K562 (cell line): ENCODE results near the gene RNF141. TPM values are rescaled to one million over a fixed set of nuclear protein-coding genes. Genes with fewer than 3 reads are reported as not detected.
A peak's percentile ranks its signal among the peaks of the same experiment; 100 is the strongest.

Experiments used
- BCLAF1 ChIP-seq, 2 experiments: fragments of 450-650 bp in 1 of 2; IDR thresholded peaks; 2 replicates each; pipeline ENCODE4 v1.6.1; 2011 to 2017; ENCODE audit warnings: low read depth in 2 of 2, antibody characterized with exemption in 1 of 2, borderline replicate concordance in 1 of 2, low read length in 1 of 2, mild to moderate bottlenecking in 1 of 2, mixed read lengths in 1 of 2; ENCODE audit not compliant: control insufficient read depth in 1 of 2
- BHLHE40 ChIP-seq: IDR thresholded peaks from 2 replicates; pipeline ENCODE4 v1.6.1; 2011; ENCODE audit warnings: low read length, improper control_type of control experiment
- CEBPG ChIP-seq, 3 experiments: fragments of 200-800 bp in 1 of 3; sonication (Bioruptor generic) in 1 of 3; sonication (generic) in 1 of 3; formaldehyde crosslinking in 1 of 3; IDR thresholded peaks in 2 of 3; conservative IDR thresholded peaks in 1 of 3; 2 replicates each; pipeline versions ENCODE4 v1.6.1 to v1.8.0; 2016 to 2022; ENCODE audit warnings: missing compliant biosample characterization in 2 of 3, missing genetic modification characterization in 2 of 3, mild to moderate bottlenecking in 1 of 3, missing genetic modification reagents in 1 of 3
- ETV1 ChIP-seq: fragments of 450-650 bp; conservative IDR thresholded peaks from 2 replicates; pipeline ENCODE4 v1.6.1; 2016; ENCODE audit warnings: missing genetic modification characterization, control low read depth, low read depth, missing compliant biosample characterization
- ETV5 ChIP-seq: sonication (generic); formaldehyde crosslinking; IDR thresholded peaks from 2 replicates; pipeline ENCODE4 v1.4.0; 2020; ENCODE audit warnings: low read depth, mild to moderate bottlenecking, missing genetic modification reagents
- FOXP1 ChIP-seq: sonication (generic); formaldehyde crosslinking; IDR thresholded peaks from 2 replicates; pipeline ENCODE4 v1.8.0; 2022; ENCODE audit warnings: mild to moderate bottlenecking, missing genetic modification reagents
- GATAD2B ChIP-seq: fragments of 450-650 bp; IDR thresholded peaks from 2 replicates; pipeline ENCODE4 v1.6.1; 2017; ENCODE audit warnings: mild to moderate bottlenecking, borderline replicate concordance
- HDAC3 ChIP-seq: fragments of 450-650 bp; IDR thresholded peaks from 2 replicates; pipeline ENCODE4 v1.6.1; 2018; ENCODE audit warnings: borderline replicate concordance, mild to moderate bottlenecking, moderate library complexity; ENCODE audit not compliant: partially characterized antibody
- HMBOX1 ChIP-seq: sonication (generic); IDR thresholded peaks from 2 replicates; pipeline ENCODE4 v1.6.1; 2016
- HMGN3 ChIP-seq: IDR thresholded peaks from 2 replicates; pipeline ENCODE4 v1.6.1; 2011; ENCODE audit warnings: borderline replicate concordance, low read depth, mild to moderate bottlenecking, mixed read lengths, low read length; ENCODE audit not compliant: insufficient read length; ENCODE audit errors: extremely low read depth
- KDM2B ChIP-seq: fragments of 250-450 bp; sonication (Bioruptor Pico); IDR thresholded peaks from 2 replicates; pipeline ENCODE4 v1.8.0; 2021; ENCODE audit warnings: mild to moderate bottlenecking, moderate library complexity
- MAFF ChIP-seq: IDR thresholded peaks from 2 replicates; pipeline ENCODE4 v1.6.1; 2012; ENCODE audit warnings: low read length, improper control_type of control experiment
- MNT ChIP-seq, 2 experiments: fragments of 450-650 bp; conservative IDR thresholded peaks; 2 replicates each; pipeline ENCODE4 v1.6.1; 2017; ENCODE audit warnings: mild to moderate bottlenecking in 2 of 2, moderate library complexity in 2 of 2
- NCOR1 ChIP-seq: fragments of 450-650 bp; IDR thresholded peaks from 2 replicates; pipeline ENCODE4 v1.6.1; 2016; ENCODE audit warnings: mild to moderate bottlenecking, moderate library complexity
- NEUROD1 ChIP-seq: fragments of 150-350 bp; IDR thresholded peaks from 2 replicates; pipeline ENCODE4 v1.6.1; 2014; ENCODE audit warnings: borderline replicate concordance, low read length, low read depth; ENCODE audit not compliant: partially characterized antibody
- PKNOX1 ChIP-seq: fragments of 450-650 bp; IDR thresholded peaks from 2 replicates; pipeline ENCODE4 v1.6.1; 2016
- RCOR1 ChIP-seq, 2 experiments: IDR thresholded peaks; 2 replicates each; pipeline ENCODE4 v1.6.1; 2012; ENCODE audit warnings: low read depth in 2 of 2, low read length in 2 of 2, borderline replicate concordance in 1 of 2, improper control_type of control experiment in 1 of 2
- SMARCE1 ChIP-seq: fragments of 450-650 bp; IDR thresholded peaks from 2 replicates; pipeline ENCODE4 v1.7.1; 2016; ENCODE audit warnings: mild to moderate bottlenecking
- TAL1 ChIP-seq: fragments of 450-650 bp; IDR thresholded peaks from 2 replicates; pipeline ENCODE4 v1.6.1; 2016; ENCODE audit warnings: mild to moderate bottlenecking
- ZEB2 ChIP-seq: fragments of 450-650 bp; IDR thresholded peaks from 2 replicates; pipeline ENCODE4 v1.6.1; 2016
- ZNF134 ChIP-seq: fragments of 250-450 bp; sonication (Bioruptor Pico); conservative IDR thresholded peaks from 2 replicates; pipeline ENCODE4 v1.4.0; 2020
- ZNF316 ChIP-seq: fragments of 450-650 bp; IDR thresholded peaks from 2 replicates; pipeline ENCODE4 v1.6.1; 2016
- polyA plus RNA-seq, 8 experiments: library from polyadenylated mRNA; depleted of rRNA in 4 of 8; stranded (reverse) in 5 of 8; unstranded in 3 of 8; fragments of >200 nt; fragmentation: Nextera tagmentation in 2 of 8; fragmentation: Illumina TruSeq in 1 of 8; extraction: Ambion mirVana in 2 of 8; extraction: Trizol in 1 of 8; gene quantifications; 2 replicates each; pipeline versions ENCODE4 v1.2.1 to v1.2.3, GENCODE V29; 2011 to 2014; ENCODE audit warnings: inconsistent platforms in 1 of 8, missing spikeins in 1 of 8
- total RNA-seq, 7 experiments: library from RNA; depleted of rRNA in 6 of 7; stranded (reverse); fragments of >200 nt in 6 of 7; fragmentation: Illumina TruSeq in 2 of 7; extraction: Trizol in 2 of 7; gene quantifications; 2 replicates each; pipeline versions ENCODE4 v1.2.1 to v1.2.3, GENCODE V29; 2011 to 2021; ENCODE audit warnings: low replicate concordance in 1 of 7

RNF141 gene
- total and polyA plus RNA-seq, 9 of the 15 experiments (the other 6 are each of a cell fraction or from before 2014, with no cell fraction given) = 9.7 to 51.9 (median 18.9) TPM

- TF ChIP-seq BCLAF1 (IDR thresholded peaks at IDR 0.05; ENCODE audit: borderline replicate concordance in 1 of 2, control insufficient read depth in 1 of 2, low read depth in 2 of 2, low read length in 1 of 2) = no peak
- TF ChIP-seq MAFF = peak; percentile 41; the same call in 1 of the 2 replicates
- no peak for TF ChIP-seq FOXP1 (CRISPR knock-in tag)
- peak; percentile 74 for TF ChIP-seq NCOR1
- peak; percentile 20 for TF ChIP-seq HMGN3
- TF ChIP-seq RCOR1 (IDR thresholded peaks at IDR 0.05; ENCODE audit: borderline replicate concordance in 1 of 2, low read depth in 2 of 2, low read length in 2 of 2) = peak in 1 of 2 experiments; percentile 94; a peak in 2 of 4 replicates
- peak; percentile 76; the same call in 1 of the 2 replicates for TF ChIP-seq TAL1
- peak; percentile 68; the same call in 1 of the 2 replicates for TF ChIP-seq ETV5 (CRISPR knock-in tag)
- TF ChIP-seq ZNF134 (CRISPR knock-in tag) = no peak
- TF ChIP-seq MNT (conservative IDR thresholded peaks at IDR 0.05) = peak in 1 of 2 experiments; percentile 57; a peak in 1 of 4 replicates
- TF ChIP-seq PKNOX1 = peak; percentile 5; the same call in 1 of the 2 replicates
- peak; percentile 64 for TF ChIP-seq ETV1 (tag)
- peak; percentile 67 for TF ChIP-seq ZNF316
- peak; percentile 77 for TF ChIP-seq HMBOX1
- peak; percentile 62 for TF ChIP-seq ZEB2
- no peak for TF ChIP-seq CEBPG (CRISPR knock-in tag; IDR thresholded peaks at IDR 0.05)
- TF ChIP-seq CEBPG (tag; conservative IDR thresholded peaks at IDR 0.05 in 1 of 2, IDR thresholded peaks at IDR 0.05 in 1 of 2) = peak; percentile 66 to 70; a peak in 3 of 4 replicates
- peak; percentile 31 for TF ChIP-seq NEUROD1
- TF ChIP-seq SMARCE1 = peak; percentile 74; the same call in 1 of the 2 replicates
- TF ChIP-seq BHLHE40 = no peak
- TF ChIP-seq HDAC3 = peak; percentile 73
- TF ChIP-seq KDM2B = no peak
- TF ChIP-seq GATAD2B = 0 out of 2 replicates have a peak, but pooled peaks have one; percentile 15
Measured at GRCh38 chr11:10588904-10589303, 47.9 kb upstream of the RNF141 start (continued).
